AG08396 (cell line): ENCODE results near the gene IFT81.
"Not testable (repeated sequence)": the region's sequence is repeated elsewhere in the genome, so short reads cannot be mapped to it uniquely, and the experiment has no call there.

ENCODE experiments used
- DNase-seq: peaks from one replicate; pipeline ENCODE4 v3.0.0; 2012; ENCODE audit warnings: low spot score, mixed read lengths

IFT81 gene

GRCh38 chr12:110108309-110109036 lies 15.7 kb upstream of the IFT81 start:
- DNase-seq = no peak

GRCh38 chr12:110109037-110109836 lies 14.9 kb upstream of the IFT81 start:
- DNase-seq = peak; percentile 84

GRCh38 chr12:110109837-110110535 lies 14.2 kb upstream of the IFT81 start:
- DNase-seq = no peak

GRCh38 chr12:110111476-110112334 lies 12.5 kb upstream of the IFT81 start:
- no peak for DNase-seq

GRCh38 chr12:110112335-110112660 lies 11.9 kb upstream of the IFT81 start:
- DNase-seq = no peak

- no peak for DNase-seq
These were observed 9.6 kb upstream of the IFT81 start for GRCh38 chr12:110114528-110114937.

GRCh38 chr12:110115675-110116074 lies 8.5 kb upstream of the IFT81 start:
- DNase-seq = no peak

GRCh38 chr12:110116623-110117022 lies 7.5 kb upstream of the IFT81 start:
- no peak for DNase-seq

GRCh38 chr12:110117210-110117609 lies 6.9 kb upstream of the IFT81 start:
- not testable (repeated sequence) for DNase-seq

GRCh38 chr12:110117956-110118685 lies 6.0 kb upstream of the IFT81 start:
- DNase-seq = no peak

GRCh38 chr12:110122929-110123328 lies 1.2 kb upstream of the IFT81 start:
- no peak for DNase-seq

- no peak for DNase-seq
These were observed 263 bp upstream of the IFT81 start for GRCh38 chr12:110123919-110124268.

- no peak for DNase-seq
These were observed 2.4 kb downstream of the IFT81 start for GRCh38 chr12:110126557-110126956.

GRCh38 chr12:110134691-110135411 lies 10.7 kb downstream of the IFT81 start:
- DNase-seq = peak; percentile 35

- no peak for DNase-seq
These were observed 11.6 kb downstream of the IFT81 start for GRCh38 chr12:110135806-110136205.

GRCh38 chr12:110137786-110138185 lies 13.6 kb downstream of the IFT81 start:
- DNase-seq = no peak

- DNase-seq = peak; percentile 11
These were observed 17.2 kb downstream of the IFT81 start for GRCh38 chr12:110141389-110141788.

GRCh38 chr12:110146986-110147385 lies 22.8 kb downstream of the IFT81 start:
- no peak for DNase-seq

GRCh38 chr12:110149086-110149660 lies 25.0 kb downstream of the IFT81 start:
- DNase-seq = no peak

- no peak for DNase-seq
These were observed 32.6 kb downstream of the IFT81 start for GRCh38 chr12:110156766-110157165.
